NB4 (cell line): Measurements from ENCODE around the gene SLC43A2.

Source experiments
- DNase-seq: peaks from one replicate; pipeline ENCODE4 v3.0.0; 2010; ENCODE audit warnings: low read depth
- H3K4me3 ChIP-seq: one replicate; pipeline ENCODE4 v1.5.1; 2011; ENCODE audit warnings: mild to moderate bottlenecking, low read depth, low read length, moderate library complexity
- CTCF ChIP-seq: IDR thresholded peaks from one replicate; pipeline ENCODE4 v1.5.1; 2012; ENCODE audit warnings: low read depth, low read length
- MAX ChIP-seq: IDR thresholded peaks from 2 replicates; pipeline ENCODE4 v1.6.1; 2011; ENCODE audit warnings: low read depth, low read length
- MYC ChIP-seq: IDR thresholded peaks from 2 replicates; pipeline ENCODE4 v1.6.1; 2011; ENCODE audit warnings: low read depth, low read length
- POLR2A ChIP-seq: IDR thresholded peaks from 2 replicates; pipeline ENCODE4 v1.6.1; 2011; ENCODE audit warnings: mild to moderate bottlenecking; ENCODE audit not compliant: insufficient read length; ENCODE audit errors: extremely low read depth

Gene SLC43A2

GRCh38 chr17:1557355-1558095 is 71.1 kb downstream of the SLC43A2 start:
- H3K4me3 ChIP-seq, result no peak overlapping the region
- TF ChIP-seq MAX (no peak), CTCF (no peak), MYC (no peak), POLR2A (no peak)
- no peak for DNase-seq

GRCh38 chr17:1555651-1556471 is 72.8 kb downstream of the SLC43A2 start:
- DNase-seq, result peak; percentile 94
- H3K4me3 ChIP-seq, result no peak overlapping the region
- peak; percentile 85 for TF ChIP-seq MAX
- no peak; the same call in 1 of the 2 replicates for TF ChIP-seq MYC

- DNase-seq, result no peak
- no peak overlapping the region for H3K4me3 ChIP-seq
- no peak for TF ChIP-seq CTCF
- TF ChIP-seq MAX, result no peak
- TF ChIP-seq MYC, result no peak
- no peak for TF ChIP-seq POLR2A
Observed at GRCh38 chr17:1554751-1555540, 73.7 kb downstream of the SLC43A2 start.

GRCh38 chr17:1553354-1554266 is 75.0 kb downstream of the SLC43A2 start:
- TF ChIP-seq CTCF (no peak), POLR2A (no peak), MYC (no peak), MAX (no peak)
- no peak for DNase-seq
- H3K4me3 ChIP-seq, result no peak overlapping the region

- no peak overlapping the region for H3K4me3 ChIP-seq
- TF ChIP-seq MAX, result no peak
- no peak for TF ChIP-seq POLR2A
- TF ChIP-seq MYC, result no peak
- TF ChIP-seq CTCF, result no peak
Observed at GRCh38 chr17:1552932-1553331, 75.7 kb downstream of the SLC43A2 start.

More at GRCh38 chr17:1552932-1553331, 75.7 kb downstream of the SLC43A2 start:
- no peak for DNase-seq
